ENCODE data around the gene LSM2. TPM values are rescaled to one million over a fixed set of nuclear protein-coding genes. Genes with fewer than 3 reads are reported as not detected.

Gene LSM2
- total and polyA plus RNA-seq, 9 of the 15 experiments (the other 6 are each of a cell fraction or from before 2014, with no cell fraction given), result 154 to 407 (median 223) TPM

DNA sequence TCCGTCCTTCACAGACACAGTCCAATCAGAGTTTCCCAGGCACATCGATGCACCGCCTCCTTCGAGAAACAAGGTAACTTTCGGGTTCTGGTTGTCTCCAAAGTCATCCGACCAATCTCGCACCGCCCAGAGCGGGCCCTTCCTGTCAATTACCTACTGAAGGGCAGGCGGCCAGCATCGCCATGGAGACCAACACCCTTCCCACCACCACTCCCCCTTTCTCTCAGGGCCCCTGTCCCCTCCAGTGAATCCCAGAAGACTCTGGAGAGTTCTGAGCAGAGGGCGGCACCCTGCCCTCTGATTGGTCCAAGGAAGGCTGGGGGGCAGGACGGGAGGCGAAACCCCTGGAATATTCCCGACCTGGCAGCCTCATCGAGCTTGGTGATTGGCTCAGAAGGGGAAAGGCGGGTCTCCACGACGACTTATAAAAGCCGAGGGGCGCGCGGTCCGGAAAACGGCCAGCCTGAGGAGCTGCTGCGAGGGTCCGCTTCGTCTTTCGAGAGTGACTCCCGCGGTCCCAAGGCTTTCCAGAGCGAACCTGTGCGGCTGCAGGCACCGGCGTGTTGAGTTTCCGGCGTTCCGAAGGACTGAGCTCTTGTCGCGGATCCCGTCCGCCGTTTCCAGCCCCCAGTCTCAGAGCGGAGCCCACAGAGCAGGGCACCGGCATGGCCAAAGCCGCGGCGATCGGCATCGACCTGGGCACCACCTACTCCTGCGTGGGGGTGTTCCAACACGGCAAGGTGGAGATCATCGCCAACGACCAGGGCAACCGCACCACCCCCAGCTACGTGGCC, 20.7 kb upstream of the LSM2 start, which contains the start of gene HSPA1B (continued):
- TF ChIP-seq, protein P1, sequence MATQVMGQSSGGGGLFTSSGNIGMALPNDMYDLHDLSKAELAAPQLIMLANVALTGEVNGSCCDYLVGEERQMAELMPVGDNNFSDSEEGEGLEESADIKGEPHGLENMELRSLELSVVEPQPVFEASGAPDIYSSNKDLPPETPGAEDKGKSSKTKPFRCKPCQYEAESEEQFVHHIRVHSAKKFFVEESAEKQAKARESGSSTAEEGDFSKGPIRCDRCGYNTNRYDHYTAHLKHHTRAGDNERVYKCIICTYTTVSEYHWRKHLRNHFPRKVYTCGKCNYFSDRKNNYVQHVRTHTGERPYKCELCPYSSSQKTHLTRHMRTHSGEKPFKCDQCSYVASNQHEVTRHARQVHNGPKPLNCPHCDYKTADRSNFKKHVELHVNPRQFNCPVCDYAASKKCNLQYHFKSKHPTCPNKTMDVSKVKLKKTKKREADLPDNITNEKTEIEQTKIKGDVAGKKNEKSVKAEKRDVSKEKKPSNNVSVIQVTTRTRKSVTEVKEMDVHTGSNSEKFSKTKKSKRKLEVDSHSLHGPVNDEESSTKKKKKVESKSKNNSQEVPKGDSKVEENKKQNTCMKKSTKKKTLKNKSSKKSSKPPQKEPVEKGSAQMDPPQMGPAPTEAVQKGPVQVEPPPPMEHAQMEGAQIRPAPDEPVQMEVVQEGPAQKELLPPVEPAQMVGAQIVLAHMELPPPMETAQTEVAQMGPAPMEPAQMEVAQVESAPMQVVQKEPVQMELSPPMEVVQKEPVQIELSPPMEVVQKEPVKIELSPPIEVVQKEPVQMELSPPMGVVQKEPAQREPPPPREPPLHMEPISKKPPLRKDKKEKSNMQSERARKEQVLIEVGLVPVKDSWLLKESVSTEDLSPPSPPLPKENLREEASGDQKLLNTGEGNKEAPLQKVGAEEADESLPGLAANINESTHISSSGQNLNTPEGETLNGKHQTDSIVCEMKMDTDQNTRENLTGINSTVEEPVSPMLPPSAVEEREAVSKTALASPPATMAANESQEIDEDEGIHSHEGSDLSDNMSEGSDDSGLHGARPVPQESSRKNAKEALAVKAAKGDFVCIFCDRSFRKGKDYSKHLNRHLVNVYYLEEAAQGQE (IDR thresholded peaks at IDR 0.05; ENCODE audit: borderline replicate concordance), result no peak
- TF ChIP-seq, protein P1 (CRISPR knock-in tag; IDR thresholded peaks at IDR 0.05; ENCODE audit: low read depth), result peak; percentile 90
- peak; percentile 76 for TF ChIP-seq HNRNPLL (IDR thresholded peaks at IDR 0.05; ENCODE audit: low read depth, low read length, poor library complexity, severe bottlenecking)
- no peak for TF ChIP-seq BCL6 (CRISPR knock-in tag; IDR thresholded peaks at IDR 0.05)
- TF ChIP-seq NONO (IDR thresholded peaks at IDR 0.05; ENCODE audit: low read depth in 2 of 2, low read length in 1 of 2), result peak in 1 of 2 experiments; percentile 90; a peak in 2 of 4 replicates
- TF ChIP-seq GABPA (tag; conservative IDR thresholded peaks at IDR 0.05; ENCODE audit: low read depth), result no peak
- TF ChIP-seq ZBED1 (IDR thresholded peaks at IDR 0.05), result peak; percentile 98
- TF ChIP-seq ATF3 (IDR thresholded peaks at IDR 0.05), result no peak
- TF ChIP-seq ATF3 (CRISPR knock-in tag; conservative IDR thresholded peaks at IDR 0.05), result peak; percentile 93
- 0 out of 2 replicates have a peak, but pooled peaks have one; percentile 46 for TF ChIP-seq HOXB6 (CRISPR knock-in tag; IDR thresholded peaks at IDR 0.05; ENCODE audit: borderline replicate concordance)
- peak; percentile 73; the same call in 1 of the 2 replicates for TF ChIP-seq CBFB (CRISPR knock-in tag; IDR thresholded peaks at IDR 0.05)
- TF ChIP-seq ZKSCAN3 (CRISPR knock-in tag; IDR thresholded peaks at IDR 0.05), result no peak
- TF ChIP-seq FOXO4 (CRISPR knock-in tag; IDR thresholded peaks at IDR 0.05), result peak; percentile 91
- no peak for TF ChIP-seq ZNF707 (CRISPR knock-in tag; conservative IDR thresholded peaks at IDR 0.05)
- TF ChIP-seq, protein P2, sequence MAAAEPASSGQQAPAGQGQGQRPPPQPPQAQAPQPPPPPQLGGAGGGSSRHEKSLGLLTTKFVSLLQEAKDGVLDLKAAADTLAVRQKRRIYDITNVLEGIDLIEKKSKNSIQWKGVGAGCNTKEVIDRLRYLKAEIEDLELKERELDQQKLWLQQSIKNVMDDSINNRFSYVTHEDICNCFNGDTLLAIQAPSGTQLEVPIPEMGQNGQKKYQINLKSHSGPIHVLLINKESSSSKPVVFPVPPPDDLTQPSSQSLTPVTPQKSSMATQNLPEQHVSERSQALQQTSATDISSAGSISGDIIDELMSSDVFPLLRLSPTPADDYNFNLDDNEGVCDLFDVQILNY (CRISPR knock-in tag; IDR thresholded peaks at IDR 0.05), result peak; percentile 89; the same call in 1 of the 2 replicates
- peak; percentile 78; the same call in 1 of the 2 replicates for TF ChIP-seq RNF2 (IDR thresholded peaks at IDR 0.05)
- TF ChIP-seq ELF4 (CRISPR knock-in tag; IDR thresholded peaks at IDR 0.05), result peak; percentile 89
